HepG2 (cell line): ENCODE measurements around the gene RPS6KB2. TPM values are rescaled to one million over a fixed set of nuclear protein-coding genes. Genes with fewer than 3 reads are reported as not detected.

Experiments
- ELK4 ChIP-seq: sonication (generic); formaldehyde crosslinking; IDR thresholded peaks from 2 replicates; pipeline ENCODE4 v1.9.0; 2021; ENCODE audit warnings: missing genetic modification reagents, borderline replicate concordance
- GTF3A ChIP-seq: sonication (generic); formaldehyde crosslinking; conservative IDR thresholded peaks from 2 replicates; pipeline ENCODE4 v1.4.0; 2020; ENCODE audit warnings: mild to moderate bottlenecking, missing genetic modification reagents
- HMGXB3 ChIP-seq: sonication (generic); formaldehyde crosslinking; IDR thresholded peaks from 2 replicates; pipeline ENCODE4 v1.4.0; 2020; ENCODE audit warnings: missing genetic modification reagents, borderline replicate concordance
- HNF4A ChIP-seq: sonication (generic); formaldehyde crosslinking; IDR thresholded peaks from 2 replicates; pipeline ENCODE4 v1.4.0; 2020; ENCODE audit warnings: missing genetic modification reagents
- KLF16 ChIP-seq, 2 experiments: sonication (generic) in 1 of 2; formaldehyde crosslinking in 1 of 2; IDR thresholded peaks; 2 replicates each; pipeline versions ENCODE4 v1.6.1 to v1.8.0; 2016 to 2023; ENCODE audit warnings: missing genetic modification reagents in 2 of 2, missing compliant biosample characterization in 1 of 2
- NR2C2 ChIP-seq: sonication (generic); formaldehyde crosslinking; IDR thresholded peaks from 2 replicates; pipeline ENCODE4 v1.4.0; 2020; ENCODE audit warnings: missing genetic modification reagents, mild to moderate bottlenecking, moderate library complexity, borderline replicate concordance
- NR2F1 ChIP-seq, 2 experiments: fragments of 450-650 bp in 1 of 2; formaldehyde crosslinking in 1 of 2; IDR thresholded peaks; 2 replicates each; pipeline versions ENCODE4 v1.5.0 to v1.6.1; 2016 to 2020; ENCODE audit warnings: mild to moderate bottlenecking in 1 of 2, missing compliant biosample characterization in 1 of 2, missing genetic modification reagents in 1 of 2, moderate library complexity in 1 of 2
- NR2F6 ChIP-seq, 2 experiments: IDR thresholded peaks; 2 replicates each; pipeline ENCODE4 v1.6.1; 2016; ENCODE audit warnings: antibody characterized with exemption in 1 of 2, mild to moderate bottlenecking in 1 of 2
- RXRA ChIP-seq: sonication (generic); formaldehyde crosslinking; IDR thresholded peaks from 2 replicates; pipeline ENCODE4 v1.5.1; 2020; ENCODE audit warnings: missing genetic modification reagents
- SP4 ChIP-seq: sonication (generic); formaldehyde crosslinking; IDR thresholded peaks from 2 replicates; pipeline ENCODE4 v1.8.1; 2023; ENCODE audit warnings: mild to moderate bottlenecking, missing genetic modification reagents
- TCF12 ChIP-seq, 2 experiments: fragments of 450-650 bp in 1 of 2; sonication (generic) in 1 of 2; formaldehyde crosslinking in 1 of 2; IDR thresholded peaks; 2 replicates each; pipeline versions ENCODE4 v1.6.1 to v1.8.0; 2017 to 2022; ENCODE audit warnings: antibody characterized with exemption in 1 of 2, mild to moderate bottlenecking in 1 of 2, missing genetic modification reagents in 1 of 2, moderate library complexity in 1 of 2
- ZBTB14 ChIP-seq: sonication (generic); formaldehyde crosslinking; IDR thresholded peaks from 2 replicates; pipeline ENCODE4 v1.4.0; 2020; ENCODE audit warnings: missing genetic modification reagents
- ZKSCAN1 ChIP-seq: fragments of 150-350 bp; IDR thresholded peaks from 2 replicates; pipeline ENCODE4 v1.6.1; 2014; ENCODE audit warnings: low read length
- ZMAT5 ChIP-seq: sonication (generic); formaldehyde crosslinking; IDR thresholded peaks from 2 replicates; pipeline ENCODE4 v1.5.0; 2020; ENCODE audit warnings: mild to moderate bottlenecking, low read depth, missing genetic modification reagents, borderline replicate concordance
- ZNF597 ChIP-seq: sonication (generic); formaldehyde crosslinking; IDR thresholded peaks from 2 replicates; pipeline ENCODE4 v1.5.0; 2020; ENCODE audit warnings: missing genetic modification reagents
- ZNF605 ChIP-seq: sonication (generic); formaldehyde crosslinking; IDR thresholded peaks from 2 replicates; pipeline ENCODE4 v1.8.0; 2022; ENCODE audit warnings: mild to moderate bottlenecking, missing genetic modification reagents
- ZUFSP ChIP-seq: sonication (generic); formaldehyde crosslinking; IDR thresholded peaks from 2 replicates; pipeline ENCODE4 v1.9.0; 2021; ENCODE audit warnings: missing genetic modification reagents, mild to moderate bottlenecking, borderline replicate concordance
- polyA plus RNA-seq, 8 experiments: library from polyadenylated mRNA; depleted of rRNA in 3 of 8; stranded (reverse) in 7 of 8; unstranded in 1 of 8; fragments of >200 nt; fragmentation: Illumina TruSeq in 4 of 8; extraction: Trizol in 4 of 8; gene quantifications; 2 replicates each; pipeline versions ENCODE4 v1.2.1 to v1.2.3, GENCODE V29; 2011 to 2016; ENCODE audit warnings: low read depth in 4 of 8, missing spikeins in 1 of 8, mixed read lengths in 1 of 8; ENCODE audit not compliant: insufficient read depth in 1 of 8
- total RNA-seq, 5 experiments: library from RNA; depleted of rRNA; stranded (reverse); fragments of >200 nt; fragmentation: Illumina TruSeq; extraction: Trizol; gene quantifications; 2 replicates each; pipeline ENCODE4 v1.2.3, GENCODE V29; 2016; ENCODE audit warnings: low read depth in 1 of 5

Gene RPS6KB2
- total and polyA plus RNA-seq, 2 of the 13 experiments (the other 11 are each of a cell fraction or from before 2014, with no cell fraction given), result 52.9 to 54.8 TPM

GRCh38 chr11:67465189-67465510 lies 36.9 kb downstream of the RPS6KB2 start (continued):
- TF ChIP-seq ZUFSP, result no peak
- no peak for TF ChIP-seq ZBTB14 (CRISPR knock-in tag)
- no peak for TF ChIP-seq ZMAT5 (CRISPR knock-in tag)
- TF ChIP-seq ZKSCAN1, result peak; percentile 64; the same call in 1 of the 2 replicates
- TF ChIP-seq HMGXB3 (CRISPR knock-in tag), result no peak
- no peak for TF ChIP-seq NR2C2 (CRISPR knock-in tag)
- no peak for TF ChIP-seq ZNF597
- TF ChIP-seq KLF16 (CRISPR knock-in tag; IDR thresholded peaks at IDR 0.05), result 0 out of 4 replicates have a peak, but pooled peaks of 1 of the 2 experiments have one; percentile 0
- TF ChIP-seq RXRA (CRISPR knock-in tag), result 0 out of 2 replicates have a peak, but pooled peaks have one; percentile 7
- no peak for TF ChIP-seq TCF12 (IDR thresholded peaks at IDR 0.05)
- no peak for TF ChIP-seq TCF12 (CRISPR knock-in tag; IDR thresholded peaks at IDR 0.05)
- TF ChIP-seq GTF3A, result no peak
- no peak for TF ChIP-seq NR2F1 (CRISPR knock-in tag; IDR thresholded peaks at IDR 0.05)
- TF ChIP-seq SP4 (CRISPR knock-in tag), result peak; percentile 12; the same call in 1 of the 2 replicates
- no peak for TF ChIP-seq NR2F6 (IDR thresholded peaks at IDR 0.05)
- TF ChIP-seq NR2F6 (CRISPR knock-in tag; IDR thresholded peaks at IDR 0.05), result no peak
- TF ChIP-seq ELK4, result no peak
- TF ChIP-seq ZNF605, result 0 out of 2 replicates have a peak, but pooled peaks have one; percentile 2
- 0 out of 2 replicates have a peak, but pooled peaks have one; percentile 7 for TF ChIP-seq HNF4A (CRISPR knock-in tag)
